OCI-LY1 (cell line): Measurements from ENCODE around the gene PBX3.

Experiments used
- EZH2 ChIP-seq: fragments of 200-600 bp; sonication (generic), shearing (Covaris generic); IDR thresholded peaks from 2 replicates; pipeline ENCODE4 v1.8.0; 2017; ENCODE audit warnings: borderline replicate concordance, mixed run types, mild to moderate bottlenecking, antibody characterized with exemption, low read length, moderate library complexity, mixed read lengths
- TF ChIP-seq, protein P1 (sequence below): fragments of 200-600 bp; sonication (generic), shearing (Covaris generic); IDR thresholded peaks from 2 replicates; pipeline ENCODE4 v1.5.1; 2017; ENCODE audit warnings: mild to moderate bottlenecking, antibody characterized with exemption, low read length, moderate library complexity, mixed read lengths

DNA sequence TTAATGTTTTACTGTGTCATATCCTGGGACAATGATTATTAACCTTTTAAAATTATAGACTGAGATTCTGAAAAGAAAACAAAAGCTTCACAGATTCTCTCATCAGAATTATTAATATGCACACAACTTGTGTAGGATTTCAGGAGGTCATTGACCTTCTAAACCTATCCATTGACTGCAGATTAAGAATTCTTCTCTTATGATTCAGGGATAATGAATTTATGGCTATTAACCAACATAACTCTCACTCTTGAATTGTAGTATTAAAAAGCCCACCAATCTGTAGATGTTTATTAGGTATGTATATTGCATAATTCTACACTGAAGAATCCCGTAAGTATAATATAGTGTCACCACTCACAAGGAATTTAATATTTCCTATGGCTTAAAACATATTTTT lies 179.8 kb downstream of the PBX3 start:
- TF ChIP-seq, protein P1, sequence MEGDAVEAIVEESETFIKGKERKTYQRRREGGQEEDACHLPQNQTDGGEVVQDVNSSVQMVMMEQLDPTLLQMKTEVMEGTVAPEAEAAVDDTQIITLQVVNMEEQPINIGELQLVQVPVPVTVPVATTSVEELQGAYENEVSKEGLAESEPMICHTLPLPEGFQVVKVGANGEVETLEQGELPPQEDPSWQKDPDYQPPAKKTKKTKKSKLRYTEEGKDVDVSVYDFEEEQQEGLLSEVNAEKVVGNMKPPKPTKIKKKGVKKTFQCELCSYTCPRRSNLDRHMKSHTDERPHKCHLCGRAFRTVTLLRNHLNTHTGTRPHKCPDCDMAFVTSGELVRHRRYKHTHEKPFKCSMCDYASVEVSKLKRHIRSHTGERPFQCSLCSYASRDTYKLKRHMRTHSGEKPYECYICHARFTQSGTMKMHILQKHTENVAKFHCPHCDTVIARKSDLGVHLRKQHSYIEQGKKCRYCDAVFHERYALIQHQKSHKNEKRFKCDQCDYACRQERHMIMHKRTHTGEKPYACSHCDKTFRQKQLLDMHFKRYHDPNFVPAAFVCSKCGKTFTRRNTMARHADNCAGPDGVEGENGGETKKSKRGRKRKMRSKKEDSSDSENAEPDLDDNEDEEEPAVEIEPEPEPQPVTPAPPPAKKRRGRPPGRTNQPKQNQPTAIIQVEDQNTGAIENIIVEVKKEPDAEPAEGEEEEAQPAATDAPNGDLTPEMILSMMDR, result no peak
- TF ChIP-seq EZH2, result no peak
